DOHH2 (cell line): ENCODE measurements around the gene TEX26.

Source experiments
- CTCF ChIP-seq: fragments of 200-600 bp; sonication (generic); IDR thresholded peaks from one replicate; pipeline ENCODE4 v1.5.1; 2014; ENCODE audit warnings: antibody characterized with exemption, mild to moderate bottlenecking, low read depth, low read length; ENCODE audit not compliant: poor library complexity, severe bottlenecking
- EZH2phosphoT487 ChIP-seq: fragments of 200-600 bp; sonication (generic); IDR thresholded peaks from 2 replicates; pipeline ENCODE4 v1.6.1; 2017; ENCODE audit warnings: borderline replicate concordance, mild to moderate bottlenecking, antibody characterized with exemption, low read length, moderate library complexity, mixed read lengths

GRCh38 chr13:30985637-30986205 lies 53.3 kb downstream of the TEX26 start:
- TF ChIP-seq CTCF (no peak), EZH2phosphoT487 (no peak)
